Fibroblast of lung (primary cell): ENCODE data around the gene MYBPC2. TPM values are rescaled to one million over a fixed set of nuclear protein-coding genes. Genes with fewer than 3 reads are reported as not detected.

Experiments used
- DNase-seq, 2 donors: peaks; one replicate each; pipeline versions ENCODE4 v3.0.0 to v3.0.0-alpha.2; 2010; ENCODE audit warnings: low read depth in 2 of 2
- H2AFZ ChIP-seq: 2 replicates; pipeline ENCODE4 v1.5.1; 2012; ENCODE audit warnings: low read length, control low read depth, inconsistent platforms
- H3K27ac ChIP-seq: 2 replicates; pipeline ENCODE4 v1.5.1; 2011; ENCODE audit warnings: low read length, control low read depth; ENCODE audit not compliant: insufficient read depth
- H3K27me3 ChIP-seq: 2 replicates; pipeline ENCODE4 v1.5.1; 2011; ENCODE audit warnings: mild to moderate bottlenecking, low read length; ENCODE audit not compliant: control insufficient read depth, insufficient read depth
- H3K36me3 ChIP-seq: 2 replicates; pipeline ENCODE4 v1.5.1; 2011; ENCODE audit warnings: low read length; ENCODE audit not compliant: control insufficient read depth, insufficient read depth
- H3K4me1 ChIP-seq: 2 replicates; pipeline ENCODE4 v1.5.1; 2011; ENCODE audit warnings: low read length; ENCODE audit not compliant: control insufficient read depth, insufficient read depth; ENCODE audit errors: extremely low read depth
- H3K4me2 ChIP-seq: 2 replicates; pipeline ENCODE4 v1.5.1; 2011; ENCODE audit warnings: low read length, control low read depth; ENCODE audit not compliant: insufficient read depth; ENCODE audit errors: extremely low read depth
- H3K4me3 ChIP-seq, 4 experiments: fragments of 200-600 bp in 1 of 4; sonication (generic) in 1 of 4; replicated peaks in 1 of 4; 2 replicates each; pipeline ENCODE4 v1.5.1; 2011 to 2016; ENCODE audit warnings: low read length in 4 of 4, low read depth in 3 of 4, mild to moderate bottlenecking in 3 of 4, control low read depth in 2 of 4, inconsistent platforms in 1 of 4, mixed read lengths in 1 of 4; ENCODE audit not compliant: insufficient read depth in 1 of 4; ENCODE audit errors: control extremely low read depth in 1 of 4
- H3K79me2 ChIP-seq: 2 replicates; pipeline ENCODE4 v1.5.1; 2012; ENCODE audit warnings: mild to moderate bottlenecking, low read length, inconsistent platforms; ENCODE audit not compliant: control insufficient read depth, insufficient read depth
- H3K9ac ChIP-seq: 2 replicates; pipeline ENCODE4 v1.5.1; 2011; ENCODE audit warnings: mild to moderate bottlenecking, low read length, control low read depth; ENCODE audit not compliant: insufficient read depth
- H3K9me3 ChIP-seq: 2 replicates; pipeline ENCODE4 v1.5.1; 2012; ENCODE audit warnings: low read depth, low read length; ENCODE audit not compliant: control insufficient read depth, insufficient read depth
- H4K20me1 ChIP-seq: 2 replicates; pipeline ENCODE4 v1.5.1; 2011; ENCODE audit warnings: low read length; ENCODE audit not compliant: control insufficient read depth, insufficient read depth; ENCODE audit errors: extremely low read depth
- EZH2 ChIP-seq: IDR thresholded peaks from 2 replicates; pipeline ENCODE4 v1.5.1; 2012; ENCODE audit warnings: low read length, control low read depth, mild to moderate bottlenecking; ENCODE audit errors: missing control alignments
- polyA plus RNA-seq, 2 donors: library from polyadenylated mRNA; depleted of rRNA in 1 of 2; stranded (reverse) in 1 of 2; unstranded in 1 of 2; fragments of >200 nt; gene quantifications; 2 replicates each; pipeline ENCODE4 v1.2.1, GENCODE V29; 2011 to 2012; ENCODE audit warnings: missing spikeins in 1 of 2
- total RNA-seq: library from RNA; depleted of rRNA; stranded (reverse); fragments of >200 nt; gene quantifications from 2 replicates; pipeline ENCODE4 v1.2.1, GENCODE V29; 2014
- TF ChIP-seq, protein P1 (sequence below), 2 donors: IDR thresholded peaks in 1 of 2; conservative IDR thresholded peaks in 1 of 2; 1 replicate in 1 of 2; 2 replicates in 1 of 2; pipeline ENCODE4 v1.5.1; 2011 to 2012; ENCODE audit warnings: low read length in 2 of 2, control low read depth in 1 of 2, inconsistent platforms in 1 of 2, low read depth in 1 of 2, mild to moderate bottlenecking in 1 of 2

Gene MYBPC2
- total and polyA plus RNA-seq, 2 donors (not counting 1 experiment from before 2014, with no cell fraction given), result under 0.01 TPM; not detected in 1

DNA sequence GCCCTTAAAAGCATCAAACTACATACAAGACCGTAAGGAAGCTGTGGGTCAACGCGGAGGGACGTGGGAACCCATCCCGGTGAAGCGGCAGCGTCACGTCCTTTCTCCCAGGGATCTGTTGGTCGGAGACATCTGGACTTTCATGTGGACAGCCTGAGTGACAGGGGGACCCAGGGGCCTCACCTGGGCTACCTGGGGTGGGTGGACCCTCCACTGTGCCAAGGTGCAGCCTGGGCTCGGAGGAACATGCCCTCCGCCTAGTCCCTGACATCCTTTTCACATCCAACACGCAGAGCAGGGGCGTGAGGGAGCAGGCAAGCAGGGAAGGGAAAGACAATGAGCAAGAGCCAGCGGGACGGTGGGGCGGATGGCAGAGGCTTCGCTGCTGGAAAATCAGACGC, 57.7 kb downstream of the MYBPC2 start:
- Histone ChIP-seq H3K79me2 (no peaks in the 10 kb centered on the region), H3K4me1 (no peaks in the 10 kb centered on the region), H3K4me3 (no peak overlapping the region), H3K27me3 (peaks cover 27% of the 10 kb centered on the region), H3K9me3 (no peaks in the 10 kb centered on the region), H3K36me3 (no peaks in the 10 kb centered on the region), H3K4me2 (no peak overlapping the region), H3K27ac (no peak overlapping the region), H4K20me1 (no peaks in the 10 kb centered on the region), H2AFZ (no peak overlapping the region), H3K9ac (no peak overlapping the region)
- no peak for DNase-seq
- TF ChIP-seq, protein P1, sequence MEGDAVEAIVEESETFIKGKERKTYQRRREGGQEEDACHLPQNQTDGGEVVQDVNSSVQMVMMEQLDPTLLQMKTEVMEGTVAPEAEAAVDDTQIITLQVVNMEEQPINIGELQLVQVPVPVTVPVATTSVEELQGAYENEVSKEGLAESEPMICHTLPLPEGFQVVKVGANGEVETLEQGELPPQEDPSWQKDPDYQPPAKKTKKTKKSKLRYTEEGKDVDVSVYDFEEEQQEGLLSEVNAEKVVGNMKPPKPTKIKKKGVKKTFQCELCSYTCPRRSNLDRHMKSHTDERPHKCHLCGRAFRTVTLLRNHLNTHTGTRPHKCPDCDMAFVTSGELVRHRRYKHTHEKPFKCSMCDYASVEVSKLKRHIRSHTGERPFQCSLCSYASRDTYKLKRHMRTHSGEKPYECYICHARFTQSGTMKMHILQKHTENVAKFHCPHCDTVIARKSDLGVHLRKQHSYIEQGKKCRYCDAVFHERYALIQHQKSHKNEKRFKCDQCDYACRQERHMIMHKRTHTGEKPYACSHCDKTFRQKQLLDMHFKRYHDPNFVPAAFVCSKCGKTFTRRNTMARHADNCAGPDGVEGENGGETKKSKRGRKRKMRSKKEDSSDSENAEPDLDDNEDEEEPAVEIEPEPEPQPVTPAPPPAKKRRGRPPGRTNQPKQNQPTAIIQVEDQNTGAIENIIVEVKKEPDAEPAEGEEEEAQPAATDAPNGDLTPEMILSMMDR (conservative IDR thresholded peaks at IDR 0.05 in 1 of 2, IDR thresholded peaks at IDR 0.05 in 1 of 2; ENCODE audit: low read depth in 1 of 2, low read length in 2 of 2), result no peak
- no peak for TF ChIP-seq EZH2

DNA sequence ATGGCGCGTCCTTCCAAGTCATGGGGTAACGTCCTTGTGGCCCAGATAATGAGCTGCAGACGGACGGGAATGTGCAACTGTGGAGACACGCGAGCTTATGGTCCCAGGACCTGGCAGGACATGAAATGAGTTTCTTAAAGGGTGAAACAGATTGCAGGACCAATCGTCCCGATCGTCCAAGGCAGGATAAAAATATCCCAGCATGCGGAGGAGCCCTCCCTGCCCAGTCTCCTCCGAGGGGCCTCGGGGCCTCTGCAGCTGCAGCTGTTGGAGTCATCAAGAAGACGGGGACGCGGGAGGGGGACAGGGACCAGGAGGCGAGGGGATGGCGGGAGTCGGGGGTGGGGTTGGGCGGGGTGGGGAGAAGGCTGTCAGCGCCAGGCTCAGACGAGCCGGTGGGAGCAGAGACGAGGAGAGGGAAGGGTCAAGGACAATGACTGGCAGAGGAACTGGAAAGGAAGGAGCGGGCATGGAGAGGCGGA, 58.3 kb downstream of the MYBPC2 start:
- H3K79me2 ChIP-seq, result no peaks in the 10 kb centered on the region
- peak; percentile 26 for TF ChIP-seq EZH2
- TF ChIP-seq, protein P1 (conservative IDR thresholded peaks at IDR 0.05 in 1 of 2, IDR thresholded peaks at IDR 0.05 in 1 of 2; ENCODE audit: low read depth in 1 of 2, low read length in 2 of 2), result no peak
- H3K36me3 ChIP-seq, result no peaks in the 10 kb centered on the region
- H2AFZ ChIP-seq, result no peak overlapping the region
- no peak for DNase-seq
- no peaks in the 10 kb centered on the region for H3K9me3 ChIP-seq
- H3K4me3 ChIP-seq, result no peak overlapping the region
- H3K4me2 ChIP-seq, result no peak overlapping the region
- H3K9ac ChIP-seq, result no peak overlapping the region
- no peaks in the 10 kb centered on the region for H3K4me1 ChIP-seq
- peaks cover 27% of the 10 kb centered on the region for H3K27me3 ChIP-seq
- no peak overlapping the region for H3K27ac ChIP-seq
- no peaks in the 10 kb centered on the region for H4K20me1 ChIP-seq

DNA sequence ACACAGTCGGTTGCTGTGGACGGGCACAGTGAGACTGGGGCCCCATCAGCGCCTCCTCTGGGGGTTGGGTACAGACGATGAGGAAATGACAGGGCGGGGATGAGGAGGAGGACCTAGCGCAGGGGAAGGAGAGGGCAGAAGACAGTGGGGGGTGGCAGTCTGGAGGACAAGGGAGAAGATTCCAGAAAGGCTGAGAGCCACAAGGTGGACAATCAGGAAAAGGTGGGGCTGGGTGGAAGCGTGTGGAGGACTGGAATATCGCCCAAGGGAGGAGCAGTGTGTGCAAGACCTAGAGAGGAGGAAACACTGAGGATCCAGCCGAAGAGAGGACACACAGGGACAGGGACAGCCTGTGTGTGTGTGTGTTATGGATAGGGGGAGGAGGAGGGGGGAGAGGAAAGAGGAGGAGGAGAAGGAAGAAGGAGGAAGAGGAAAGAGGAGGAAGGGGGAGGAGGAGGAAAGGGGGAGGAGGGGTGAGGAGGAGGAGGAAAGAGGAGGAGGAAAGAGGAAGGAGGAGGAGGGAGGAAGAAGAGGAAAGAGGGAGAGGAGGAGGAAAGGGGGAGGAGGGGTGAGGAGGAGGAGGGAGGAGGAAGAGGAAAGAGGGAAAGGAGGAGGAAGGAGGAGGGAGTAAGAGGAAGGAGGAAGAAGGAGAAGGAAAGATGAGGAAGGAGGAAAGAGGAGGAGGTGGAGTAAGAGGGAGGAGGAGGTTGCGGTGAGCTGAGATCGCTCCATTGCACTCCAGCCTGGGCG, 59.8 kb downstream of the MYBPC2 start:
- Histone ChIP-seq H3K27me3 (peaks cover 25% of the 10 kb centered on the region), H3K79me2 (no peaks in the 10 kb centered on the region), H3K4me3 (no peak overlapping the region), H3K4me2 (no peak overlapping the region), H3K27ac (no peak overlapping the region), H3K4me1 (no peaks in the 10 kb centered on the region), H4K20me1 (no peaks in the 10 kb centered on the region), H3K9ac (no peak overlapping the region), H3K9me3 (no peaks in the 10 kb centered on the region), H2AFZ (no peak overlapping the region), H3K36me3 (no peaks in the 10 kb centered on the region)
- DNase-seq, result no peak
- no peak for TF ChIP-seq EZH2
- TF ChIP-seq, protein P1 (conservative IDR thresholded peaks at IDR 0.05 in 1 of 2, IDR thresholded peaks at IDR 0.05 in 1 of 2; ENCODE audit: low read depth in 1 of 2, low read length in 2 of 2), result no peak
